Raji (cell line): Measurements from ENCODE around the gene CCDC169.

Experiments
- POLR2A ChIP-seq: IDR thresholded peaks from 2 replicates; pipeline ENCODE4 v1.6.1; 2011; ENCODE audit warnings: low read depth, low read length, control low read depth; ENCODE audit not compliant: insufficient read depth

Gene CCDC169

GRCh38 chr13:36259361-36260137, 38.1 kb downstream of the CCDC169 start:
- TF ChIP-seq POLR2A, result no peak

GRCh38 chr13:36258831-36259230, 38.8 kb downstream of the CCDC169 start:
- no peak for TF ChIP-seq POLR2A

- no peak for TF ChIP-seq POLR2A
Measured at GRCh38 chr13:36251526-36251925, 46.1 kb downstream of the CCDC169 start.

- TF ChIP-seq POLR2A, result no peak
Measured at GRCh38 chr13:36251017-36251416, 46.6 kb downstream of the CCDC169 start.

- no peak for TF ChIP-seq POLR2A
Measured at GRCh38 chr13:36248700-36249099, 48.9 kb downstream of the CCDC169 start.

- no peak for TF ChIP-seq POLR2A
Measured at GRCh38 chr13:36244990-36245389, 52.6 kb downstream of the CCDC169 start.

GRCh38 chr13:36244073-36244472, 53.5 kb downstream of the CCDC169 start:
- TF ChIP-seq POLR2A, result no peak

GRCh38 chr13:36242761-36243160, 54.9 kb downstream of the CCDC169 start:
- no peak for TF ChIP-seq POLR2A

GRCh38 chr13:36231236-36231635, 66.4 kb downstream of the CCDC169 start:
- TF ChIP-seq POLR2A, result no peak

GRCh38 chr13:36224730-36225129, 72.9 kb downstream of the CCDC169 start:
- no peak for TF ChIP-seq POLR2A

GRCh38 chr13:36219883-36220282, 77.7 kb downstream of the CCDC169 start:
- no peak for TF ChIP-seq POLR2A

GRCh38 chr13:36217456-36217855, 80.2 kb downstream of the CCDC169 start:
- no peak for TF ChIP-seq POLR2A

GRCh38 chr13:36214163-36214921, 83.3 kb downstream of the CCDC169 start, which contains the start of gene SOHLH2:
Gene SOHLH2, minus strand, starts transcription at chr13:36214556. Its CDS starts 30 bp downstream, at chr13:36214526.
- no peak for TF ChIP-seq POLR2A

- TF ChIP-seq POLR2A, result no peak
Measured at GRCh38 chr13:36212789-36213188, 84.8 kb downstream of the CCDC169 start.

GRCh38 chr13:36211567-36211966, 86.0 kb downstream of the CCDC169 start:
- no peak for TF ChIP-seq POLR2A

- TF ChIP-seq POLR2A, result no peak
Measured at GRCh38 chr13:36210738-36211137, 86.9 kb downstream of the CCDC169 start.
